Stimulated activated naive B cell treated with anti-CD40 and anti-IgM and Interleukin-4, amounts not matched to agents 10 μg/mL and 1 μg/mL and 100 μg/mL, for 72 hours (primary cell): ENCODE results near the gene FSTL4.

Source experiments
- ATAC-seq, 2 donors: fragments of 150-1000 bp; cut with Tn5 transposase; replicated peaks; 2 replicates each; pipeline ENCODE4 v1.10.0; 2021; ENCODE audit warnings: moderate library complexity in 1 of 2
- DNase-seq: peaks from one replicate; pipeline ENCODE4 v3.0.0; 2021
- H3K27ac Mint-ChIP-seq: one replicate; pipeline ENCODE4 v1.8.0; 2022; ENCODE audit warnings: mild to moderate bottlenecking, mixed read lengths
- H3K27me3 Mint-ChIP-seq, 2 donors: one replicate each; pipeline ENCODE4 v1.8.0; 2022; ENCODE audit warnings: mixed read lengths in 2 of 2
- H3K36me3 Mint-ChIP-seq, 2 donors: one replicate each; pipeline ENCODE4 v1.8.0; 2022; ENCODE audit warnings: mixed read lengths in 2 of 2, mild to moderate bottlenecking in 1 of 2
- H3K4me1 Mint-ChIP-seq, 2 donors: one replicate each; pipeline ENCODE4 v1.8.0; 2022; ENCODE audit warnings: mixed read lengths in 2 of 2, mild to moderate bottlenecking in 1 of 2
- H3K4me3 Mint-ChIP-seq, 2 donors: one replicate each; pipeline ENCODE4 v1.8.0; 2022; ENCODE audit warnings: mild to moderate bottlenecking in 2 of 2, mixed read lengths in 2 of 2, moderate library complexity in 1 of 2
- H3K9me3 Mint-ChIP-seq, 2 donors: one replicate each; pipeline ENCODE4 v1.8.0; 2022; ENCODE audit warnings: mixed read lengths in 2 of 2, mild to moderate bottlenecking in 1 of 2

Gene FSTL4

DNA sequence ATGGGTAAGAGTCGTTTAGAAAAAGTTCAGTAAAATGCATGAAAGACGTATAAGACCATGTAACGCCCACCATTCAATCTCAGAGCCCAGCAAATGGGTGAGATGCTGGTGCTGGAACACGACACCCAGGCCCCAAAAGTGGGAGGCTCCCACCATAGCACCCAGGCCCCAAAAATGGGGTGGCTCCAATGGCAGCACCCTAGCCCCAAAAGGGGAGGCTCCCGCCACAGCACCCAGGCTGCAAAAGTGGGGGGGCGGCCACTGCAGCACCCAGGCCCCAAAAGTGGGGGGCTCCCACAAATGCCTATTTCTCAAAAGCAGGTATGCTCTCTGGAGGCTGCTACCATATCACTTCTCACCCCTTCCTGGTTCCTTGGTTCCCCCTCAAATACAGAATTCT lies 12.7 kb downstream of the FSTL4 start:
- no peak overlapping the region for H3K4me3 Mint-ChIP-seq
- H3K9me3 Mint-ChIP-seq, result no peaks in the 10 kb centered on the region
- H3K27me3 Mint-ChIP-seq, result peaks cover 5 to 25% of the 10 kb centered on the region in 2 donors
- ATAC-seq (no peak), DNase-seq (no peak)
- no peaks in the 10 kb centered on the region for H3K4me1 Mint-ChIP-seq
- no peak overlapping the region for H3K27ac Mint-ChIP-seq
- H3K36me3 Mint-ChIP-seq, result peaks cover 0 to 4% of the 10 kb centered on the region in 2 donors

DNA sequence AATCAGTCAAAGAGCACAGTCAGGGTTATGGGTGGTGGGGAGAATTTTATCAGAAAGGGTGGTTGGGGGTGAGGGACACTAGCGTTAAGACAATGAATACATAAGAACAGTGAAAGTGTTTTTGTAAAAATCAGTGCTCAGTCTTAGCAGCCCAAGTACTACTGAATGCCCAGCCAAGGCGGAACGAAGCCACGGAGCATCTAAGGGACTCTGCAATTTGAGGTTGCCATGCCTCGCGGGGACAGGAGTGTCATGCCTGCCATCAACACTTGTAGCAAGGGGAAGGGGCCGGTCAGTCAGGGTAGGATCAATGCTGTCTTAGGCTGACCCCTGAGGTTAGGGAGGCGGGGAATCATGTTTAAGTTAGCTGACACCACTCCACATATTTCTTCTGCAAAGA lies 13.3 kb downstream of the FSTL4 start:
- ATAC-seq (no peak), DNase-seq (no peak)
- Mint-ChIP-seq H3K27me3 (peaks cover 5 to 20% of the 10 kb centered on the region in 2 donors), H3K4me3 (no peak overlapping the region), H3K4me1 (no peaks in the 10 kb centered on the region), H3K27ac (no peak overlapping the region), H3K9me3 (no peaks in the 10 kb centered on the region), H3K36me3 (peaks cover 0 to 4% of the 10 kb centered on the region in 2 donors)

DNA sequence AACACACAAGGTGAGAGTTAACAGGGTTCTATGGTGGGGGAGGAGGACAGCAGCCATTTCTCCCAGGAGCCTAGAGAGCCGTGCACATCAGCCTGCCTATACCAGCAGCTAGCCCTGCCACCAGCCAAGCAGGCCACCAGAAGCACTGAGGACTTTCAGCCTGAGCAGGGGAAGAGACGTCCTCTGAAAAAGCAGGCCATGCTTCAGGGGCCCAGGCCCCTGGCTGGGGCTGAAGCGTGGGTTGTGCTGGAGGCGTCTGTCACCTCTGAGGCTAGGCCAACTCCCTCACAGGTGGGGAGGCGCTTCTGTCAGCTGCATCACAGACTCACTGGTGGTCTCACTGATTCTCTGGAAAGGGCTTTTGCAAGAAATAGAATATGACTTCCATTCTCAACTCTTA lies 16.3 kb downstream of the FSTL4 start:
- no peak for DNase-seq
- Mint-ChIP-seq H3K9me3 (no peaks in the 10 kb centered on the region), H3K27me3 (peaks cover 5 to 24% of the 10 kb centered on the region in 2 donors), H3K4me1 (no peaks in the 10 kb centered on the region), H3K27ac (no peak overlapping the region), H3K4me3 (no peak overlapping the region), H3K36me3 (no peaks in the 10 kb centered on the region)
- ATAC-seq, result no peak

DNA sequence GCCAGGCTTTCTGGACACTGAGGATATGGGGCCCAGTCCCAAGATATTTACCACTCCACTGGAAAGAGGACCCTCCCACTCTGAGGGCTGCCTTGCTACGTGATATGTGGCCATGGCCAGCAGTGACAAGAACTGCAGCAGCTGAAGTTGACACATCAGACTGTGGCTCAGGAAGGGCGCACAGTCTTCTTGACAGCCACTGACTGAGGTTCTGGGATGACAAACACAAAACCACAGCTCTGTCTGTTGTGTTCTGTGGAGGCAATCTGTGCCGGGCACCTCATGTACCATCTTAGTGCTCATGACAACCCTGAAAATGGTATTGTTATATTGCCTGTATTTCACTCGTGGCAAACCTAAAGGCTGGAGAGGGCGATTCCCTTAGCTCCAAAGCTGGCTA lies 16.9 kb downstream of the FSTL4 start:
- no peak for ATAC-seq
- no peaks in the 10 kb centered on the region for H3K4me1 Mint-ChIP-seq
- H3K4me3 Mint-ChIP-seq, result no peak overlapping the region
- DNase-seq, result no peak
- H3K27me3 Mint-ChIP-seq, result peaks cover 5 to 24% of the 10 kb centered on the region in 2 donors
- no peaks in the 10 kb centered on the region for H3K36me3 Mint-ChIP-seq
- H3K27ac Mint-ChIP-seq, result no peak overlapping the region
- no peaks in the 10 kb centered on the region for H3K9me3 Mint-ChIP-seq

DNA sequence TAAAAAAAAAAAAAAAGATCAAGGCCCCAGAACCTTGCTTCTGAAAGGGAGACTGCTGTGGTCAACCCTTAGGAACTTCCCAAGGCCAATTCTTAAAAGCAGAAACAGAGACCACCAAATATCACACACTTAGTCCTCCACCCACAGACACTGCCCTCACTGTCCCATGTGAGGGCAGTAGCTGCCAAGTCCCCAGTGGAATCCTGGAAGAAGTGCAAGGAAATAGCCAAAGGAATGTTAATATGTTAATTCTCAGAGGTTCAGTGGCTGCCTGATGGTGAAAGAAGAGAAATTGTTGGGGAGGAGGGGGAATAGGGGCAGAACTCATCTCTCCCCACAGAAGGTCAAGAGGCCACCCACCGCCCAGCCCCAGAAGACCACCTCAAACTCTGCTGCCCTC lies 23.1 kb downstream of the FSTL4 start:
- Mint-ChIP-seq H3K27ac (no peak overlapping the region), H3K4me3 (no peak overlapping the region), H3K36me3 (no peaks in the 10 kb centered on the region), H3K4me1 (no peaks in the 10 kb centered on the region), H3K27me3 (peaks cover 0 to 5% of the 10 kb centered on the region in 2 donors), H3K9me3 (no peaks in the 10 kb centered on the region)
- DNase-seq (no peak), ATAC-seq (no peak)

DNA sequence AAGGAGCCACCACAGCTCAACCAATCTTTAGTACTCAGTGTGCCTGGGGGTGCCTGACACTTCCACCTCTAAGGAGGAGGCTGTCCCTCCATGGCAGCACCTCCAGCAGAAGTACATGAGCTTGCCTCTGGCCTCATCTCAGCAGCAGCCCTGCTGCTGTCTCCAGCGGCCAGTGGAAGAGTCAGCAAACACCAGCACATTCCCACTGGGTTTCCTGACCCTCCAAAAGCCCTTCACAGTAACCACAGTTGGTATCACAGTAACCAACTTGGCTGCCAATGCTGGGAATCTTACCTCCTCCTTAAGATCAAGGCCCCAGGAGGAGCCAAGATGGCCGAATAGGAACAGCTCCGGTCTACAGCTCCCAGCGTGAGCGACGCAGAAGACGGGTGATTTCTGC lies 29.4 kb downstream of the FSTL4 start:
- peaks cover 24 to 31% of the 10 kb centered on the region in 2 donors for H3K27me3 Mint-ChIP-seq
- peak overlapping the region in 1 of 2 donors; percentile 56 for H3K4me3 Mint-ChIP-seq
- no peaks in the 10 kb centered on the region for H3K9me3 Mint-ChIP-seq
- DNase-seq (no peak), ATAC-seq (no peak)
- peaks cover 0 to 4% of the 10 kb centered on the region in 2 donors for H3K4me1 Mint-ChIP-seq
- H3K27ac Mint-ChIP-seq, result no peak overlapping the region
- peaks cover 2 to 3% of the 10 kb centered on the region in 2 donors for H3K36me3 Mint-ChIP-seq

DNA sequence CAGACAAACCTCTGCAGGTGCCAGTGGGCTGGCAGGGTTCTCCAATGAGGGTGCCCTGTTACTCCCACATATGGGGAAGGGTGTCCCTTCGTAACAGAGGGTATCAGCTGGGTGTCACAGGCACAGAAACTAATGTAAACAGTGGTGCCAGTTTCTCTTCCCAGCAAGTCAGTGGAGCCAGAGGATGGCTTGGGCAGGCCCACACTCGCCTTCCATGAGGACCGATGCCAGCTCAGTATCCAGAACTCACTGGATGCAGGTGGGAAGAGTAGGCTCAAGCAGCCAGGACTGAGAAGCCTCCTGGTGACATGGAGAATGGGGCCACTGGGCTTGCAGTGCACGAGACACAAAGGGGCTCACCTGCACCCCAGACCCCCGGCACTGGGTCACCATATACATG lies 30.4 kb downstream of the FSTL4 start:
- Mint-ChIP-seq H3K9me3 (no peaks in the 10 kb centered on the region), H3K4me3 (no peak overlapping the region)

DNA sequence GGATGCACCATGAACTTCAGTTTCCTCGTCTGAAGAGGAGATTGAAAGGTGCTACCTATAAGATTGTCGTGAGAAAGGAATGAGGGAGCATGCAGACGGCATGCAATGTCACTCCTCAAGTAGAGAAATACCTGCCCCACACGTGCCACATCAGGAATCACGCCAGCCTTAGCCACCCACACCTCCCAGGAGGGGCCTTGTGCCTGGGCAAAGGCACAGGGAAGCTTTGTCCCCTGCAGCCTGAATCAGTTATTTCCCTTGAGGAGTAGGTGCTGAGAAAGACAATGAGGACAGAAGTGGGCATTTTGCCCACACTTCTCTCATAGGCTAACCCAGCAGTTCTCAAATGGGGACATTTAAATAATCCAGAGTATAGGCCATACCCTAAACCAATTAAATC lies 31.0 kb downstream of the FSTL4 start:
- DNase-seq (no peak), ATAC-seq (no peak)
- no peak overlapping the region for H3K27ac Mint-ChIP-seq
- H3K36me3 Mint-ChIP-seq, result peaks cover 2 to 3% of the 10 kb centered on the region in 2 donors
- H3K9me3 Mint-ChIP-seq, result no peaks in the 10 kb centered on the region
- H3K4me1 Mint-ChIP-seq, result peaks cover 0 to 4% of the 10 kb centered on the region in 2 donors
- no peak overlapping the region for H3K4me3 Mint-ChIP-seq
- peaks cover 28 to 32% of the 10 kb centered on the region in 2 donors for H3K27me3 Mint-ChIP-seq

More for the DNA sequence above, 30.4 kb downstream of the FSTL4 start:
- peaks cover 2 to 3% of the 10 kb centered on the region in 2 donors for H3K36me3 Mint-ChIP-seq
- ATAC-seq, result no peak
- no peak for DNase-seq
- H3K4me1 Mint-ChIP-seq, result peaks cover 0 to 4% of the 10 kb centered on the region in 2 donors
- no peak overlapping the region for H3K27ac Mint-ChIP-seq
- H3K27me3 Mint-ChIP-seq, result peaks cover 27 to 31% of the 10 kb centered on the region in 2 donors

DNA sequence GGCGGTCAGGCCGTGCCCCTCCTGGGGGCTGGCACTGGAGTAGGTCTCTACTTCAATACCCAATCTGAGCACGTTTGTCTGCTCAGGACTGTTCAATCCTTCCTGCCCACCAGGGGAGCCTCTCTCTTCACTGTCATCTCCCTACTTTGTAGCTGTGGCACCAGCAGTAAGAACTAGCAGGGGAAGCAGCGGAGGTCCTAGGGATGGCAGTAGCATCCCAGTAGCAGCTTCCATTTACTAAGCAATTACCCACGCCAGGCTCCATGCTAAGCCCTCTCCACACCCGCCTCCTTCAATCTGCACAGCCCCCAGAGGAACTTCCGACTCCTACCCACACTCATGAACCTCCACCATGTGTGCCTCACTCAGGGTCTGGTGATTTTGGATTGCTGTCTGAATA lies 31.7 kb downstream of the FSTL4 start:
- H3K4me1 Mint-ChIP-seq, result peaks cover 0 to 4% of the 10 kb centered on the region in 2 donors
- no peak for ATAC-seq
- no peaks in the 10 kb centered on the region for H3K9me3 Mint-ChIP-seq
- peaks cover 32 to 36% of the 10 kb centered on the region in 2 donors for H3K27me3 Mint-ChIP-seq
- no peak for DNase-seq
- no peak overlapping the region for H3K4me3 Mint-ChIP-seq
- no peak overlapping the region for H3K27ac Mint-ChIP-seq
- H3K36me3 Mint-ChIP-seq, result peaks cover 2 to 3% of the 10 kb centered on the region in 2 donors

DNA sequence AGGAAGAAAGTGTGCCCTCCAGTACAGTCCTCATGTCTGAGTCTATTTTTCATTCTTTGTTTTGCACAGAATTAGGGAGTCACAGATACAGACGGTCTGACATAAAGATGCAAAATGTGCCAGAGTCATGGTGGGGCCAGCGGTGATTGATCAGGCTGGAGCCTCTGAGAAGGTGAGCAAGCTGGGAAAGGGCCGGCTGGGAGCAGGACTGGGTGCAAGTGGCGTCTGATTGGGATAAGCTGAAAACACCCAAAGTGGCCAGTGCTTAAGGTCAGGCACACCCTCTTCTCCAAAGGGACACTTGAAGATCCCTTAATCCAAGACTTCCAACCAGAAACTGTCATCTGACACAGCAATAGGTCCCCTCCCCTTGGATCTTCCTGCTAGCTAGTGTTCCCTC lies 32.6 kb downstream of the FSTL4 start:
- ATAC-seq (no peak), DNase-seq (no peak)
- peaks cover 32 to 36% of the 10 kb centered on the region in 2 donors for H3K27me3 Mint-ChIP-seq

DNA sequence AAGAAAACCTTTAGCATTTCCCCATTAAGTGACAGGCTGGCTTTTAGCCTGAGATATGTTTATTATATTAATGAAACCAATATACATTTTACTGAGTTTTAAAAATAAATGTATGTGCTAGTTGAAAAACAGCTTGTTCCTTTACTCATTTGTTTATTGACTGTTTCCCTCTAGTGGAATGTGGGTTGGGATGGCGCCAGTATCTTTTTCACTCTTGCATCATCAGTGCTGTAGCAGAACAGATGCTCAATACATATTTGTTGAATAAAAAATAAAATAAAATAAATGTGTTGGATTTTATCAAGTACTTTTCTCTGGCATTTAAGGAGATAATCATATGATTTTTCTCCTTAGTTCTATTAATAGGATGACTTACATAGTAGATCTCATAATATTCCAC lies 43.0 kb downstream of the FSTL4 start:
- DNase-seq (no peak), ATAC-seq (no peak)
- Mint-ChIP-seq H3K4me1 (peaks cover 7 to 11% of the 10 kb centered on the region in 2 donors), H3K27ac (no peak overlapping the region), H3K36me3 (peaks cover 5 to 7% of the 10 kb centered on the region in 2 donors), H3K4me3 (no peak overlapping the region), H3K27me3 (peaks cover 16 to 20% of the 10 kb centered on the region in 2 donors), H3K9me3 (peaks cover 6 to 11% of the 10 kb centered on the region in 2 donors)

More for the DNA sequence above, 32.6 kb downstream of the FSTL4 start:
- H3K36me3 Mint-ChIP-seq, result peaks cover 2 to 3% of the 10 kb centered on the region in 2 donors
- peaks cover 0 to 4% of the 10 kb centered on the region in 2 donors for H3K4me1 Mint-ChIP-seq
- no peak overlapping the region for H3K4me3 Mint-ChIP-seq
- H3K9me3 Mint-ChIP-seq, result no peaks in the 10 kb centered on the region
- no peak overlapping the region for H3K27ac Mint-ChIP-seq

DNA sequence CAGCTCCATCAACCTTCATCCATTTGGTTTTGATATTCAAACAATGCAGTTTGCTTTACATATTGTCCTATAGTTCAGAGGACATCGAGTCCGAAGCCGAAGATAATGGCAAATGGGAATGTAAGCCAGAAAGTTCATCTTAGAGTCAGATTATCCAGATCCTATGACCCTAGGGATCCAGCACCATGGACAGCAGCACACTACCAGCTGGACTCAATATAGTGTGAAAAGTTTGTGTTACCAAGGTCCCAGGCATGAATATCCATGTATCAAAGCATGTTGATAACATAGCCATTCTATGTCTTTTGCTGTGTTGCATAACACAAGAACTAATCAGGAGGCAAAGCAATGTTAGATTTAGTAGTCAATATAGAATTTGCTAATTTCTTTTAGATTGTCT lies 46.3 kb downstream of the FSTL4 start:
- Mint-ChIP-seq H3K27ac (no peak overlapping the region), H3K4me1 (peaks cover 8 to 13% of the 10 kb centered on the region in 2 donors), H3K36me3 (no peaks in the 10 kb centered on the region), H3K27me3 (peaks cover 26 to 30% of the 10 kb centered on the region in 2 donors), H3K4me3 (no peak overlapping the region), H3K9me3 (peaks cover 0 to 1% of the 10 kb centered on the region in 2 donors)
- no peak for ATAC-seq
- DNase-seq, result no peak

DNA sequence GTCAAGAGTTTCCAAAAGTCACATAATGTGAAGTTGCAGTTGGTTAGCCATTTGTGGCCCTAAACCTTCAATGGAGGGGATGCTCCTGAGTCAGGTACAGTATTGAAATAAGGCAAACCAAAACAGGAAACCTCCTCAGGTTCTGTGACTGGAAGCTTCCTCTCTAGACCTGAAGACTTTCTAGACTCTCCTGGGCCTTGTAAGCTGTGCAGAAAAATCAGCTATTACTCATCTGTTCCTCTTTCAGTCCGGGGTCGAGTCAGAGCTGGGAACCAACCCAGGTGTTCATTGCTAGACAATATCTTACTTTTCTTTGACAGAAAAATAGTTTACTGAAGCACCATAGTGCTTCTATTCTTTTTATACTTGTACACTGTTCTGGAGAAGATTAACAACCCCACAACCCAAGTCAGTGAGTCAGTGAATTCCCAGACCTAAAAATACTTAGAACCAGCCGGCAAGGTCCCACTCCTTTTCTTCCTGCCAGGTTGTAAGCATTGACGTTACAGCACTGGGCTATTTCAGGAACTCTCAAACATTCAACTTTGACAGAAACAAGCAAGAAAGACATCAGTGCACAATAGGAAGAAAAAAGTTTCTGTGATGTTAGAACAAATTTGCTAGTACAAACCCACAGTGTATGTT lies 47.3 kb downstream of the FSTL4 start:
- DNase-seq, result peak; percentile 25
- Mint-ChIP-seq H3K4me1 (peaks cover 8 to 13% of the 10 kb centered on the region in 2 donors), H3K27me3 (peaks cover 26 to 30% of the 10 kb centered on the region in 2 donors), H3K27ac (no peak overlapping the region), H3K9me3 (peaks cover 0 to 1% of the 10 kb centered on the region in 2 donors), H3K4me3 (no peak overlapping the region), H3K36me3 (no peaks in the 10 kb centered on the region)
- peak; percentile 98 to 99 for ATAC-seq

DNA sequence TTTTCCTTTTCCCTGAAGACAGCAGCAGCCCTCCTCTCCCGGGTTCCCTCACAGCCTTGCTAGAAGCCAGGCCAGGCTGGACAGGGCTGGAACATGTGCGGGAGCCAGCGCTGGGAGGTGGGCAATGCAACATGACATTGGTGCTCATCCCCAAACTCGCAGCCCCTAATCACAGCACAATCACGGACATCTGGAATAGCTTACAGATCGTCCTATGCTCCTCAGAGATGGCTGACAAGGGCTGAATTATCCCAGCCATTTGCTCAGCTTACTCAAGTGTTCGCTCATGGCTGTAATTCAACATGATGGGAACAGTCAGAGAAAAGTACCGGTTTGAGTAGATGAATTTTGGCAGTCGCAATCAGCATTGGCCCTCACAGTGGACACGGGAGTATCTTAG lies 49.8 kb downstream of the FSTL4 start:
- no peak for ATAC-seq
- peaks cover 27 to 40% of the 10 kb centered on the region in 2 donors for H3K27me3 Mint-ChIP-seq
- no peak overlapping the region for H3K4me3 Mint-ChIP-seq
- no peak overlapping the region for H3K27ac Mint-ChIP-seq
- DNase-seq, result no peak
- no peaks in the 10 kb centered on the region for H3K9me3 Mint-ChIP-seq
- H3K4me1 Mint-ChIP-seq, result peaks cover 9 to 13% of the 10 kb centered on the region in 2 donors
- H3K36me3 Mint-ChIP-seq, result no peaks in the 10 kb centered on the region

DNA sequence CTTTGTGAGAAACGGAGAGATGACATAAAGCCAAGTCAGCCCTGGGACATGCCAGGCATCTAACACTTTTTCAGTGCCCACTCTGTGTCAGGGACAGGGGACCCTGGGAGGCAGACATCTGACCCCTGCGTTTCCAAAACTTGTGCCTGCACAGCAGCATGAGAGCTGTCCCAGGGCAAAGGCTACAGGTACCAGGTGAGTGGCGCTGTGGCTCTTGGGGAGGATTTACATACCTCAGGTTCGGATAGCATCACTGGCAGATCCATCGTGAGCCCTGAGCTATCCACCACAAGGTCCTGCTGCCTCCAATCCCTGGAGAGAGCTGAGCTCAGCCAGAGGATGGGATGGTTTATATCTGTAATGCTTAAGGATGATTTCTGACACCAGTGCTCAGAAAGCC lies 52.4 kb downstream of the FSTL4 start:
- Mint-ChIP-seq H3K36me3 (no peaks in the 10 kb centered on the region), H3K4me1 (peaks cover 8 to 10% of the 10 kb centered on the region in 2 donors), H3K4me3 (no peak overlapping the region), H3K9me3 (no peaks in the 10 kb centered on the region), H3K27me3 (peaks cover 37 to 44% of the 10 kb centered on the region in 2 donors), H3K27ac (no peak overlapping the region)
- DNase-seq (no peak), ATAC-seq (no peak)
